Osteoblast (primary cell): ENCODE results near the gene ATAD3C. TPM values are rescaled to one million over a fixed set of nuclear protein-coding genes. Genes with fewer than 3 reads are reported as not detected.
A peak's percentile ranks its signal among the peaks of the same experiment; 100 is the strongest.

ENCODE experiments used
- DNase-seq: peaks from one replicate; pipeline ENCODE4 v3.0.0; 2011; ENCODE audit warnings: low spot score, mixed read lengths; ENCODE audit not compliant: insufficient read length; ENCODE audit errors: missing footprints
- H2AFZ ChIP-seq: 2 replicates; pipeline ENCODE4 v1.6.0; 2011; ENCODE audit warnings: mild to moderate bottlenecking, low read length
- H3K27ac ChIP-seq: 2 replicates; pipeline ENCODE4 v1.5.1; 2011; ENCODE audit warnings: mild to moderate bottlenecking, low read depth, low read length, moderate library complexity
- H3K27me3 ChIP-seq: 2 replicates; pipeline ENCODE4 v1.6.0; 2012; ENCODE audit warnings: mild to moderate bottlenecking, control low read depth, inconsistent platforms, low read length, moderate library complexity; ENCODE audit not compliant: insufficient read depth
- H3K36me3 ChIP-seq: 2 replicates; pipeline ENCODE4 v1.5.1; 2011; ENCODE audit warnings: mild to moderate bottlenecking, low read length, control low read depth, moderate library complexity; ENCODE audit not compliant: insufficient read depth
- H3K4me1 ChIP-seq: 2 replicates; pipeline ENCODE4 v1.5.1; 2011; ENCODE audit warnings: mild to moderate bottlenecking, low read length, control low read depth, moderate library complexity; ENCODE audit not compliant: insufficient read depth
- H3K4me2 ChIP-seq: 2 replicates; pipeline ENCODE4 v1.6.0; 2011; ENCODE audit warnings: mild to moderate bottlenecking, low read length; ENCODE audit not compliant: insufficient read depth
- H3K4me3 ChIP-seq: fragments of 200-600 bp; sonication (generic); 3 replicates; pipeline ENCODE4 v1.5.1; 2012; ENCODE audit warnings: mild to moderate bottlenecking, low read length, inconsistent platforms; ENCODE audit not compliant: insufficient read depth
- H3K79me2 ChIP-seq: 2 replicates; pipeline ENCODE4 v1.6.0; 2012; ENCODE audit warnings: mild to moderate bottlenecking, low read length, control low read depth, inconsistent platforms; ENCODE audit not compliant: insufficient read depth
- H3K9me3 ChIP-seq: 2 replicates; pipeline ENCODE4 v1.5.1; 2011; ENCODE audit warnings: low read depth, low read length, control low read depth
- H4K20me1 ChIP-seq: 2 replicates; pipeline ENCODE4 v1.6.0; 2012; ENCODE audit warnings: mild to moderate bottlenecking, low read length, control low read depth; ENCODE audit not compliant: insufficient read depth
- CTCF ChIP-seq: IDR thresholded peaks from 2 replicates; pipeline ENCODE4 v1.5.1; 2011; ENCODE audit warnings: mild to moderate bottlenecking, low read depth, low read length, moderate library complexity; ENCODE audit errors: extremely low read depth
- total RNA-seq: library from RNA; depleted of rRNA; stranded (reverse); fragments of >200 nt; gene quantifications from 2 replicates; pipeline ENCODE4 v1.2.3, GENCODE V29; 2012

Gene ATAD3C
- total RNA-seq = under 0.01 and 0.59 TPM in 2 replicates

GRCh38 chr1:1449099-1449739 lies at the start of gene ATAD3C:
Gene ATAD3C, plus strand, starts transcription at chr1:1449689. Its CDS starts 995 bp downstream, at chr1:1450684.
- H3K4me3 ChIP-seq = no peak within 1 kb of the TSS
- H3K4me1 ChIP-seq = no peaks in the 10 kb centered on the region
- no peaks in the 10 kb centered on the region for H3K79me2 ChIP-seq
- H3K4me2 ChIP-seq = no peak within 1 kb of the TSS
- no peaks in the 10 kb centered on the region for H3K36me3 ChIP-seq
- H3K9me3 ChIP-seq = no peaks in the 10 kb centered on the region
- no peaks in the 10 kb centered on the region for H4K20me1 ChIP-seq
- no peak within 1 kb of the TSS for H2AFZ ChIP-seq
- H3K27ac ChIP-seq = no peak within 1 kb of the TSS
- H3K27me3 ChIP-seq = no peaks in the 10 kb centered on the region
- DNase-seq = no peak
- no peak for TF ChIP-seq CTCF

- Histone ChIP-seq H3K4me3 (peak overlapping the region; percentile 99), H3K27me3 (no peaks in the 10 kb centered on the region), H3K4me2 (peak overlapping the region; percentile 100), H3K9me3 (no peaks in the 10 kb centered on the region), H3K36me3 (peaks cover 58% of the 10 kb centered on the region), H3K27ac (peak overlapping the region; percentile 89), H4K20me1 (peaks cover 34% of the 10 kb centered on the region), H2AFZ (peak overlapping the region; percentile 66), H3K4me1 (peaks cover 23% of the 10 kb centered on the region), H3K79me2 (peaks cover 82% of the 10 kb centered on the region)
- peak; percentile 87 for DNase-seq
- TF ChIP-seq CTCF = no peak
Observed at GRCh38 chr1:1399872-1400575, 49.5 kb upstream of the ATAD3C start.

- Histone ChIP-seq H3K4me3 (peak overlapping the region; percentile 99), H3K79me2 (peaks cover 82% of the 10 kb centered on the region), H2AFZ (no peak overlapping the region), H3K36me3 (peaks cover 58% of the 10 kb centered on the region), H3K27me3 (no peaks in the 10 kb centered on the region), H3K4me2 (peak overlapping the region; percentile 100), H3K27ac (peak overlapping the region; percentile 89), H3K4me1 (peaks cover 24% of the 10 kb centered on the region), H4K20me1 (peaks cover 28% of the 10 kb centered on the region), H3K9me3 (no peaks in the 10 kb centered on the region)
- no peak for TF ChIP-seq CTCF
- peak; percentile 91 for DNase-seq
Observed at GRCh38 chr1:1400576-1401456, 48.7 kb upstream of the ATAD3C start.
